ENCODE data around the gene GABBR1.

GABBR1 gene

DNA sequence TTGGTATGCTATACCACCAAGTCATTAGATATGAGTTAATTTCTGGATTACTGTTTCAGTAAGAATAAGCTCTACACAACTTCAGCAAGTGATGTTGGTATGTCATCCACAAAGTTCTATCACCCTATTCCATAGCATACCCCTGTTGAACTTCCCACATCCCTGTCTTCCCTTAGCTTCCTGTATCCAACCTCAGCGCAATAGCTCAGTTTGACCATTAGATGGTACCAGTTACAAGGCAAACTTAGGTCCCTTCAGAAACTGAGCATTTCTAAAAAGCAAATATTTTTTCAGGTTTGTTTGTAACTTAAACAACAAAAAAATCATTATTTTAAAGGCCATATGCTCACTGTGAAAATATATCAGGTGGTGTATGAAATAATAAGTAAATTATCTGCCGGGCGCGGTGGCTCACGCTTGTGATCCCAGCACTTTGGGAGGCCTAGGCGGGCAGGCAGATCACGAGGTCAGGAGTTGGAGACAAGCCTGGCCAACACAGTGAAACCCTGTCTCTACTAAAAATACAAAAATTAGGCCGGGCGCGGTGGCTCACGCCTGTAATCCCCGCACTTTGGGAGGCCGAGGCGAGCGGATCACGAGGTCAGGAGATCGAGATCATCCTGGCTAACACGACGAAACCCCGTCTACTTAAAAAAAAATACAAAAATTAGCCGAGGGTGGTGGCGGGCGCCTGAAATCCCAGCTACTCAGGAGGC, 15.1 kb upstream of the GABBR1 start:
- DNase-seq (ENCODE audit: low read depth), result no peak
- TF ChIP-seq, protein P1, sequence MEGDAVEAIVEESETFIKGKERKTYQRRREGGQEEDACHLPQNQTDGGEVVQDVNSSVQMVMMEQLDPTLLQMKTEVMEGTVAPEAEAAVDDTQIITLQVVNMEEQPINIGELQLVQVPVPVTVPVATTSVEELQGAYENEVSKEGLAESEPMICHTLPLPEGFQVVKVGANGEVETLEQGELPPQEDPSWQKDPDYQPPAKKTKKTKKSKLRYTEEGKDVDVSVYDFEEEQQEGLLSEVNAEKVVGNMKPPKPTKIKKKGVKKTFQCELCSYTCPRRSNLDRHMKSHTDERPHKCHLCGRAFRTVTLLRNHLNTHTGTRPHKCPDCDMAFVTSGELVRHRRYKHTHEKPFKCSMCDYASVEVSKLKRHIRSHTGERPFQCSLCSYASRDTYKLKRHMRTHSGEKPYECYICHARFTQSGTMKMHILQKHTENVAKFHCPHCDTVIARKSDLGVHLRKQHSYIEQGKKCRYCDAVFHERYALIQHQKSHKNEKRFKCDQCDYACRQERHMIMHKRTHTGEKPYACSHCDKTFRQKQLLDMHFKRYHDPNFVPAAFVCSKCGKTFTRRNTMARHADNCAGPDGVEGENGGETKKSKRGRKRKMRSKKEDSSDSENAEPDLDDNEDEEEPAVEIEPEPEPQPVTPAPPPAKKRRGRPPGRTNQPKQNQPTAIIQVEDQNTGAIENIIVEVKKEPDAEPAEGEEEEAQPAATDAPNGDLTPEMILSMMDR (IDR thresholded peaks at IDR 0.05; ENCODE audit: control insufficient read depth, insufficient read depth, low read depth, low read length, missing control alignments), result peak; percentile 67
- no peak overlapping the region for H3K4me3 ChIP-seq (ENCODE audit: control insufficient read depth, low read depth, low read length)

DNA sequence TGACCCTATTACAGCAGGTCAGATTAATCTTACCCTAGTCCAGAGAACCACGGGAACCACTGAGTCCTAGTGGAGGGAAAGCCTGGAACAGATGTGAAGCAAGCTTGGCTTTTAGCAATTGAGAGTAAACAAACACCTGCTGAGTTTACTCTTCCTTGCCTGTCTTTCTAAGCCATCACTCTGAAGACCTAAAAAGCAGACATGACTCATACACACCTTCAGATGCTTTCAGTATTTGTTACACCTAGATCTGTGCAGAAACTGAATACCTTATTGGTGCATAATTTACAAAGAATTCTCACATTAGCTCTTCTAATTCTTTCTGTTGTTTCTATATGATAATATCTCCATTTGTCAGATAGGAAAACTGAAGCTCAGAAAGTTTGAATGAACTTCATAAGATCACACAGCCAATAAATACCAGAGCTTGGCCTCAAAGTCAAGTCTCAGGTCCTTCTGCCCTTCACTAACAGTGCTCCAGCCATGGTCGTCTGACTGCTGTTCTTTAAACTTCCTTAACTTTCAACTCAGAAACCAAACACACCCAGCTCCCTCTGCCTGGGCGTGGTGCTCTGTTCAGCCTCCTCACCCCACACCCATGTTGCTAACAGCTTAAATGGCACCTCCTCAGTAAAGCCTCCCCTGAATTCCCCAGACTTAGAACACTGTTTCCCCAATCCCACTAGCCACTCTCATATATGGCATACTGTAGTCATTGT, 8.6 kb upstream of the GABBR1 start:
- no peak overlapping the region for H3K4me3 ChIP-seq (ENCODE audit: control insufficient read depth, low read depth, low read length)
- TF ChIP-seq, protein P1 (IDR thresholded peaks at IDR 0.05; ENCODE audit: control insufficient read depth, insufficient read depth, low read depth, low read length, missing control alignments), result no peak
- DNase-seq (ENCODE audit: low read depth), result no peak

DNA sequence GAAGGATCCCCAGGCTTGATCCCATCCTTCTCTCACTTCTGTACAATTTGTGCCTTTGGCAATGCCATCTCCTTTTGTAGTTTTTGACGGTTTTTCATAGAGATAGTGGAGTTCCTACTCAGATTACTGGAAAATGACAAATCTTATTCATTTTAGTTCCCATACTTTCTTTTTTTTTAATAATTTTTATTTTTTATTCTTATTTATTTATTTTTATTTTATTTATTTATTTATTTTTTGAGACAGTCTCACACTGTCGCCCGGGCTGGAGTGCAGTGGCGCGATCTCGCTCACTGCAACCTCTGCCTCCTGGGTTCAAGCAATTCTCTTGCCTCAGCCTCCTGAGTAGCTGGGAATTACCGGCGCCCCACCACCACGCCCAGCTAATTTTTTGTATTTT, 4.3 kb upstream of the GABBR1 start:
- DNase-seq (ENCODE audit: low read depth), result no peak
- TF ChIP-seq, protein P1 (IDR thresholded peaks at IDR 0.05; ENCODE audit: control insufficient read depth, insufficient read depth, low read depth, low read length, missing control alignments), result no peak
- no peak overlapping the region for H3K4me3 ChIP-seq (ENCODE audit: control insufficient read depth, low read depth, low read length)

DNA sequence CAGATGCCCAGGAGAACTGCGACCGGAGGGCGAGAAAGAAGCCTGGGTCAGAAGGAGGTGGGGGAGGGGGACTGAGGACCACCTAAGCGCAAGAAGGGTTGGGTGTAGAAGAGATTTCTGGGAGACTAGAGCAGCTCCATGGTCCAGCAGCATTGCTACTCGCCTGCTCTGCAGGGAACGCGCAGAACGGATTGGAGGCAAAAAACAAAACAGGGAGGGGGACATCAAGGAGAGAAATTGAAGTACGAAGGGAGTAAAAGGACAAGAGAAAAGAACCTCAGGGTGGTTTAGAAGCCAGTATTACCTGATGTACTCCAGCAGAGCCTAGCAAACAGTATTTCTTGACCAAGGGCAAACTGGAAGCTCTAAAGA, 537 bp upstream of the GABBR1 start:
- peak overlapping the region; percentile 85 for H3K4me3 ChIP-seq (ENCODE audit: control insufficient read depth, low read depth, low read length)
- no peak for DNase-seq (ENCODE audit: low read depth)
- TF ChIP-seq, protein P1 (IDR thresholded peaks at IDR 0.05; ENCODE audit: control insufficient read depth, insufficient read depth, low read depth, low read length, missing control alignments), result no peak

DNA sequence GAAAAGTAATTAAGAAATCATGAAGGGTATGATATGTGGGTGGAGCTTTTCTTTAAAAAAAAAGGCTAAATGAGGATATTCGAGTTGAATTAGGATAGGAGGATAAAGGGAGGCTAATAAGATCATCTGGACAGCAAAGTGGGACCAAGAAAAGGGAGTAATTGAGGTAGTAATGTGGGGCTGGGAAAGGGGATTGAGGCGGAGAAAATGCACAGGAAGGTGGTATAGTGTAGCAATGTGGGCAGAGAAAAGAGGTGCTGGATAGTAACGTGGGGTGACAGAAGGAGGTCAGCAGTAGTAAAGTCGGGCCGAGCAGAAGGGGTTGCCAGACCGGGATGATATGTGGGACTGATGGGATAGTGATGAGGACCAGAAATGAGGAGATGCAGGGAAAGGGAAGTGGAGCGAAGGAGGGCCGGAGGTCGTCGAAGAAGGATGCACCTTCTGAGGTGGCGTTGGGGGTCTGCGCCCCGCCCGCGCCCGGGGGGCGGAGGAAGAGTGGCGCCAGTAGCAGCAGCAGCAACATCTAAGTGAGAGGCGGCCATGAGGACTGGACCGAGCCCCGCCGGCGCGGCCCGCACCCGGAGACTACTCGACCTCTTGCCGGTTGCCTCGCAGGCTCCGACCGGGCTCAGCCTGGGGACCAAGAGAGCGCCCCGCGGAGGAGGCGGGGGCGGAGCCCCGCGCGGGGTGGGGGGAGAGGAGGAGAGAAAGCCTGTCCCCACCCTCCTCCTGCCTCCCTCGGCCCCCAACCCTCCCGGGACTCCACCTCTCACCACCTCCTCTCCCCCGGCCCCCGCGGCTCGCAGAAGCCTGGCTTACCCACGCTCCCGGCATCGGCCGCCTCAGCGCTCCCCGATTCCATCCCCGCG, 887 bp downstream of the GABBR1 start:
- no peak for DNase-seq (ENCODE audit: low read depth)
- TF ChIP-seq, protein P1 (IDR thresholded peaks at IDR 0.05; ENCODE audit: control insufficient read depth, insufficient read depth, low read depth, low read length, missing control alignments), result no peak
- H3K4me3 ChIP-seq (ENCODE audit: control insufficient read depth, low read depth, low read length), result peak overlapping the region; percentile 85

DNA sequence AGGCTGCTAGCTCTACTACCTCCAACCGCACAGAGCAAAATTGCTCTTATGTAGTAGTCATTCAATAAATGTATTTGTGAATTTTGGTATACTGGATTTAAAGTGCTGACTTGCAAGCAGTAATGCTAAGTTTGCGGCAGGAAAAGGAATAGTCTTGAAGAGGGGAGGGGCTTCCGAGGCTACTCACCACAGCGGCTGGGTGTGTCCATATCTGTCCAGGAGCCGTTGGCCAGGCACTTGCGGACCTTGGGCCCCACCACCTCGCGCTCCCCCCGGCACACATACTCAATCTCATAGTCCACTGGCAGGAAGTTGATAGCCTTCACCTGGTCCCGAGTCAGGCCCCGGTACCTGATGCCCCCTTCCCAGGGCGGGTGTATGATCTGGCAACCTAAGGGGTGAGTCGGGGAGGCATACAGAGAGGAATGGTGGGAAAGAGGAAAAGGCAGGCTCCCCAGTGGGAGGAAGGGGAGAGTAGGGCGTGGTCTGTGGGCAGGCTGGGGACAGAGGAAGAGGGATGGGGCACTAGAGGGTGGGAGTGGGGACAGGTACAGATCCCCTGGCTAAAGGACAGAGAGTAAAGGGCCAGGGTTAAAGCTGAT, 1.7 kb downstream of the GABBR1 start:
- no peak for DNase-seq (ENCODE audit: low read depth)
- TF ChIP-seq, protein P1 (IDR thresholded peaks at IDR 0.05; ENCODE audit: control insufficient read depth, insufficient read depth, low read depth, low read length, missing control alignments), result no peak
- no peak overlapping the region for H3K4me3 ChIP-seq (ENCODE audit: control insufficient read depth, low read depth, low read length)

All from AG09309 (cell line).